Endodermal cell (in vitro differentiated cells): ENCODE measurements around the gene ARHGEF37. TPM values are rescaled to one million over a fixed set of nuclear protein-coding genes. Genes with fewer than 3 reads are reported as not detected.

Source experiments
- DNase-seq: peaks from one replicate; pipeline ENCODE4 v3.0.0-alpha.2; 2017
- H3K27ac ChIP-seq: 2 replicates; pipeline ENCODE4 v1.5.1; 2013; ENCODE audit warnings: mild to moderate bottlenecking, low read depth, low read length, moderate library complexity
- H3K27me3 ChIP-seq: 2 replicates; pipeline ENCODE4 v1.6.1; 2013; ENCODE audit warnings: mild to moderate bottlenecking, low read length, moderate library complexity; ENCODE audit not compliant: insufficient read depth, control insufficient read depth, poor library complexity, severe bottlenecking
- H3K36me3 ChIP-seq: 2 replicates; pipeline ENCODE4 v1.7.0; 2013; ENCODE audit warnings: mild to moderate bottlenecking, low read length, moderate library complexity; ENCODE audit not compliant: control insufficient read depth, insufficient read depth
- H3K4me1 ChIP-seq: one replicate; pipeline ENCODE4 v1.7.0; 2013; ENCODE audit warnings: low read length; ENCODE audit not compliant: control insufficient read depth, insufficient read depth
- H3K4me3 ChIP-seq: 2 replicates; pipeline ENCODE4 v1.5.1; 2013; ENCODE audit warnings: mild to moderate bottlenecking, low read length, moderate library complexity
- H3K9ac ChIP-seq: 2 replicates; pipeline ENCODE4 v1.6.1; 2013; ENCODE audit warnings: mild to moderate bottlenecking, low read length, moderate library complexity; ENCODE audit not compliant: poor library complexity, severe bottlenecking; ENCODE audit errors: extremely low read depth
- H3K9me3 ChIP-seq: 2 replicates; pipeline ENCODE4 v1.6.1; 2013; ENCODE audit warnings: mild to moderate bottlenecking, low read length, moderate library complexity; ENCODE audit not compliant: control insufficient read depth
- H3K27ac Mint-ChIP-seq: 2 replicates; pipeline ENCODE4 v1.8.0; 2020; ENCODE audit warnings: mixed read lengths
- H3K27me3 Mint-ChIP-seq: 2 replicates; pipeline ENCODE4 v1.8.0; 2021; ENCODE audit warnings: mild to moderate bottlenecking, mixed read lengths; ENCODE audit not compliant: insufficient read depth
- H3K36me3 Mint-ChIP-seq: 2 replicates; pipeline ENCODE4 v1.8.0; 2020; ENCODE audit warnings: low read depth, mixed read lengths
- H3K4me1 Mint-ChIP-seq: 2 replicates; pipeline ENCODE4 v1.8.0; 2020; ENCODE audit warnings: mixed read lengths
- H3K4me3 Mint-ChIP-seq: 2 replicates; pipeline ENCODE4 v1.8.0; 2020; ENCODE audit warnings: mild to moderate bottlenecking, moderate library complexity, mixed read lengths
- H3K9me3 Mint-ChIP-seq: 2 replicates; pipeline ENCODE4 v1.8.0; 2020; ENCODE audit warnings: mild to moderate bottlenecking, mixed read lengths
- WGBS, 2 experiments: methylation state at CpG; one replicate each; pipeline versions ENCODE4 v1.1.5 to v1.1.7; 2013; ENCODE audit warnings: missing lambda C conversion rate in 2 of 2, mixed read lengths in 1 of 2; ENCODE audit not compliant: insufficient coverage in 1 of 2, insufficient read length in 1 of 2; 5-methylcytosine and 5-hydroxymethylcytosine counted together
- total RNA-seq, 2 donors: library from RNA; stranded (reverse); fragmentation: NEBNext Ultra II Directional in 1 of 2; extraction: Animal tissue kit (Norgen Biotek cat#: 25700) in 1 of 2; gene quantifications; 2 replicates in 1 of 2; 3 replicates in 1 of 2; pipeline ENCODE4 v1.2.1, GENCODE V29; 2021
- TF ChIP-seq, protein P1 (sequence below): fragments of 200-600 bp; sonication (generic); conservative IDR thresholded peaks from 2 replicates; pipeline ENCODE4 v1.5.0; 2021; ENCODE audit warnings: antibody characterized with exemption, mild to moderate bottlenecking

The ARHGEF37 gene
- total RNA-seq, 2 donors from 2014 or later: 0.57 to 0.93 TPM

- Histone ChIP-seq H3K9me3 (no peaks in the 10 kb centered on the region), H3K27me3 (peaks cover 24% of the 10 kb centered on the region), H3K9ac (no peak overlapping the region), H3K4me1 (peaks cover 9% of the 10 kb centered on the region), H3K4me3 (no peak overlapping the region), H3K36me3 (no peaks in the 10 kb centered on the region), H3K27ac (no peak overlapping the region)
- H3K36me3 Mint-ChIP-seq: no peaks in the 10 kb centered on the region
- H3K27ac Mint-ChIP-seq: no peak overlapping the region
- TF ChIP-seq, protein P1, sequence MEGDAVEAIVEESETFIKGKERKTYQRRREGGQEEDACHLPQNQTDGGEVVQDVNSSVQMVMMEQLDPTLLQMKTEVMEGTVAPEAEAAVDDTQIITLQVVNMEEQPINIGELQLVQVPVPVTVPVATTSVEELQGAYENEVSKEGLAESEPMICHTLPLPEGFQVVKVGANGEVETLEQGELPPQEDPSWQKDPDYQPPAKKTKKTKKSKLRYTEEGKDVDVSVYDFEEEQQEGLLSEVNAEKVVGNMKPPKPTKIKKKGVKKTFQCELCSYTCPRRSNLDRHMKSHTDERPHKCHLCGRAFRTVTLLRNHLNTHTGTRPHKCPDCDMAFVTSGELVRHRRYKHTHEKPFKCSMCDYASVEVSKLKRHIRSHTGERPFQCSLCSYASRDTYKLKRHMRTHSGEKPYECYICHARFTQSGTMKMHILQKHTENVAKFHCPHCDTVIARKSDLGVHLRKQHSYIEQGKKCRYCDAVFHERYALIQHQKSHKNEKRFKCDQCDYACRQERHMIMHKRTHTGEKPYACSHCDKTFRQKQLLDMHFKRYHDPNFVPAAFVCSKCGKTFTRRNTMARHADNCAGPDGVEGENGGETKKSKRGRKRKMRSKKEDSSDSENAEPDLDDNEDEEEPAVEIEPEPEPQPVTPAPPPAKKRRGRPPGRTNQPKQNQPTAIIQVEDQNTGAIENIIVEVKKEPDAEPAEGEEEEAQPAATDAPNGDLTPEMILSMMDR: no peak
- peaks cover 29% of the 10 kb centered on the region for H3K4me1 Mint-ChIP-seq
- 86 to 100% methylated on average over 1 to 5 of the region's 5 CpGs for WGBS, 2 experiments
- no peak for DNase-seq
- H3K27me3 Mint-ChIP-seq: peaks cover 10% of the 10 kb centered on the region
- peaks cover 3% of the 10 kb centered on the region for H3K9me3 Mint-ChIP-seq
- no peak overlapping the region for H3K4me3 Mint-ChIP-seq
Observed at GRCh38 chr5:149681252-149681651, 100.0 kb downstream of the ARHGEF37 start.

DNA sequence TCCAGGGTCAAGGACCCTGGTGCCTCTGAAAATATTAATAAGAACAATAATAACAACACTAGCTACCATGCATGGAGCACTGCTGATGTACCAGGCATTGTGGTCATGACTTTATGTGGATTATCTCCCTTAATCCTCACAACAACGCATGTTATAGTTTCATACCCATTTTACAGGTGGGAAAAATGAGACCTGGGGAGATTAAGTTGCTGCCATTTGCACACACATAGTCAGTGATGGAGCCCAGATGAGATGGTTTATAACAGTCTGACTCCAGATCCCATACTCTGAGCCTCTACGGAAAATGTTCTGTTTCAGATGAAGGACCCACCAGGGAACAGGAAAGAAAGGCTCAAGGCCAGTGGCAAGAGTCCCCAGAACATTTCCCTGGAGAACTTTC, 100.6 kb downstream of the ARHGEF37 start:
- Histone ChIP-seq H3K9me3 (no peaks in the 10 kb centered on the region), H3K27me3 (peaks cover 21% of the 10 kb centered on the region), H3K9ac (no peak overlapping the region), H3K4me1 (peaks cover 9% of the 10 kb centered on the region), H3K27ac (no peak overlapping the region), H3K4me3 (no peak overlapping the region), H3K36me3 (no peaks in the 10 kb centered on the region)
- Mint-ChIP-seq H3K27ac (no peak overlapping the region), H3K27me3 (peaks cover 10% of the 10 kb centered on the region), H3K4me1 (peaks cover 28% of the 10 kb centered on the region), H3K9me3 (peaks cover 3% of the 10 kb centered on the region), H3K4me3 (no peak overlapping the region), H3K36me3 (no peaks in the 10 kb centered on the region)
- 100% methylated on average over 1 to 2 of the region's 2 CpGs for WGBS, 2 experiments
- DNase-seq: no peak
- TF ChIP-seq, protein P1: no peak

GRCh38 chr5:149682532-149683075, 101.3 kb downstream of the ARHGEF37 start:
- no peak overlapping the region for H3K4me3 ChIP-seq
- no peak for DNase-seq
- Mint-ChIP-seq H3K4me3 (no peak overlapping the region), H3K36me3 (no peaks in the 10 kb centered on the region), H3K4me1 (peaks cover 28% of the 10 kb centered on the region), H3K27me3 (peaks cover 9% of the 10 kb centered on the region), H3K9me3 (peaks cover 3% of the 10 kb centered on the region), H3K27ac (no peak overlapping the region)
- WGBS, 2 experiments: 84 to 88% methylated on average over 7 to 9 of the region's 9 CpGs
- TF ChIP-seq, protein P1: no peak
- H3K27me3 ChIP-seq: peaks cover 21% of the 10 kb centered on the region
- no peaks in the 10 kb centered on the region for H3K36me3 ChIP-seq
- H3K9me3 ChIP-seq: no peaks in the 10 kb centered on the region
- no peak overlapping the region for H3K9ac ChIP-seq
- H3K4me1 ChIP-seq: peaks cover 9% of the 10 kb centered on the region
- no peak overlapping the region for H3K27ac ChIP-seq
